Measurements from ENCODE around the gene AOAH.
"Not testable (repeated sequence)": the region's sequence is repeated elsewhere in the genome, so short reads cannot be mapped to it uniquely, and the experiment has no call there.

AOAH gene

GRCh38 chr7:36653663-36654355 is 70.5 kb downstream of the AOAH start:
- peak; percentile 39 for DNase-seq

GRCh38 chr7:36653008-36653662 is 71.2 kb downstream of the AOAH start:
- DNase-seq = peak; percentile 38

- DNase-seq = no peak
These were observed 71.9 kb downstream of the AOAH start for GRCh38 chr7:36652431-36652830.

GRCh38 chr7:36651404-36651803 is 72.9 kb downstream of the AOAH start:
- no peak for DNase-seq

GRCh38 chr7:36650766-36651312 is 73.5 kb downstream of the AOAH start:
- no peak for DNase-seq

GRCh38 chr7:36650320-36650719 is 74.0 kb downstream of the AOAH start:
- DNase-seq = no peak

- DNase-seq = not testable (repeated sequence)
These were observed 75.0 kb downstream of the AOAH start for GRCh38 chr7:36649319-36649718.

GRCh38 chr7:36648441-36648840 is 75.9 kb downstream of the AOAH start:
- DNase-seq = no peak

GRCh38 chr7:36644625-36645422 is 79.5 kb downstream of the AOAH start:
- peak; percentile 40 for DNase-seq

- no peak for DNase-seq
These were observed 81.9 kb downstream of the AOAH start for GRCh38 chr7:36642414-36642813.

- DNase-seq = no peak
These were observed 82.3 kb downstream of the AOAH start for GRCh38 chr7:36642010-36642409.

GRCh38 chr7:36640682-36641081 is 83.6 kb downstream of the AOAH start:
- DNase-seq = no peak

- DNase-seq = no peak
These were observed 84.5 kb downstream of the AOAH start for GRCh38 chr7:36639826-36640225.

GRCh38 chr7:36638586-36639263 is 85.6 kb downstream of the AOAH start:
- no peak for DNase-seq

GRCh38 chr7:36638140-36638539 is 86.2 kb downstream of the AOAH start:
- DNase-seq = no peak

GRCh38 chr7:36637417-36637816 is 86.9 kb downstream of the AOAH start:
- DNase-seq = no peak

- no peak for DNase-seq
These were observed 88.2 kb downstream of the AOAH start for GRCh38 chr7:36636126-36636525.

- peak; percentile 49 for DNase-seq
These were observed 89.2 kb downstream of the AOAH start for GRCh38 chr7:36635091-36635490.

- DNase-seq = no peak
These were observed 90.9 kb downstream of the AOAH start for GRCh38 chr7:36633377-36633776.

GRCh38 chr7:36630112-36630650 is 94.1 kb downstream of the AOAH start:
- DNase-seq = no peak

- no peak for DNase-seq
These were observed 94.9 kb downstream of the AOAH start for GRCh38 chr7:36629351-36629750.

GRCh38 chr7:36627836-36628235 is 96.5 kb downstream of the AOAH start:
- no peak for DNase-seq

- no peak for DNase-seq
These were observed 98.2 kb downstream of the AOAH start for GRCh38 chr7:36626111-36626510.
